Breast epithelium (tissue), 4 donors: Measurements from ENCODE around the gene BRF1. TPM values are rescaled to one million over a fixed set of nuclear protein-coding genes. Genes with fewer than 3 reads are reported as not detected.

Source experiments
- DNase-seq, 2 donors: peaks; one replicate each; pipeline ENCODE4 v3.0.0-alpha.2; 2019; ENCODE audit warnings: low spot score in 2 of 2
- H3K27ac ChIP-seq, 2 donors: fragments of 200-600 bp; sonication (generic) in 1 of 2; one replicate each; pipeline ENCODE4 v1.5.1; 2016 to 2019; ENCODE audit warnings: mild to moderate bottlenecking in 1 of 2
- H3K27me3 ChIP-seq, 2 donors: fragments of 200-600 bp; sonication (generic) in 1 of 2; one replicate each; pipeline versions ENCODE4 v1.5.1 to v1.6.0; 2017 to 2019; ENCODE audit warnings: control low read depth in 1 of 2, mild to moderate bottlenecking in 1 of 2
- H3K36me3 ChIP-seq: fragments of 200-600 bp; one replicate; pipeline ENCODE4 v1.5.1; 2019
- H3K4me1 ChIP-seq, 2 donors: fragments of 200-600 bp; sonication (generic); one replicate each; pipeline ENCODE4 v1.5.1; 2016 to 2019; ENCODE audit warnings: control low read depth in 1 of 2
- H3K4me3 ChIP-seq, 3 donors: fragments of 200-600 bp; sonication (generic); 1 replicate in 2 of 3; 2 replicates in 1 of 3; pipeline ENCODE4 v1.5.1; 2016 to 2019; ENCODE audit warnings: mild to moderate bottlenecking in 3 of 3, moderate library complexity in 2 of 3
- H3K9me3 ChIP-seq, 2 donors: fragments of 200-600 bp; sonication (generic) in 1 of 2; one replicate each; pipeline ENCODE4 v1.5.1; 2016 to 2019; ENCODE audit warnings: control low read depth in 1 of 2
- CTCF ChIP-seq, 3 donors: fragments of 450-650 bp; IDR thresholded peaks; one replicate each; pipeline ENCODE4 v1.5.1; 2016 to 2017; ENCODE audit warnings: antibody characterized with exemption in 3 of 3, mild to moderate bottlenecking in 3 of 3, moderate library complexity in 3 of 3
- POLR2A ChIP-seq: fragments of 450-650 bp; IDR thresholded peaks from one replicate; pipeline ENCODE4 v1.6.1; 2016; ENCODE audit warnings: antibody characterized with exemption, mild to moderate bottlenecking, moderate library complexity
- POLR2AphosphoS5 ChIP-seq, 3 donors: sonication (generic); formaldehyde crosslinking; IDR thresholded peaks; one replicate each; pipeline ENCODE4 v1.6.1; 2017; ENCODE audit warnings: antibody characterized with exemption in 3 of 3
- intact Hi-C: fragments of 100-400 bp; cut with DNase I; formaldehyde crosslinking; loops from one replicate; pipeline ENCODE4 v1.15.1; 2023; ENCODE audit warnings: low total_unique reads
- total RNA-seq, 3 donors: library from RNA; depleted of rRNA; stranded (reverse); fragments of >200 nt; gene quantifications; one replicate each; pipeline ENCODE4 v1.1.0, GENCODE V29; 2016

BRF1 gene
- total RNA-seq, 3 donors from 2014 or later: 30.2 to 45.6 (median 38.6) TPM

- no peak for TF ChIP-seq POLR2AphosphoS5 (IDR thresholded peaks at IDR 0.05)
- TF ChIP-seq POLR2A: no peak
- TF ChIP-seq CTCF (IDR thresholded peaks at IDR 0.05): no peak
- no peaks in the 10 kb centered on the region for H3K4me1 ChIP-seq
- no peaks in the 10 kb centered on the region for H3K9me3 ChIP-seq
- no peak overlapping the region for H3K27ac ChIP-seq
- intact Hi-C loops: loop anchor here (10.0 kb wide), 1 partner anchor 132 kb away; no protein-coding TSS in a partner anchor
- no peaks in the 10 kb centered on the region for H3K27me3 ChIP-seq
- no peak overlapping the region for H3K4me3 ChIP-seq
- H3K36me3 ChIP-seq: no peaks in the 10 kb centered on the region
- DNase-seq: no peak
Measured at GRCh38 chr14:105212541-105213300, 88.1 kb downstream of the BRF1 start.

DNA sequence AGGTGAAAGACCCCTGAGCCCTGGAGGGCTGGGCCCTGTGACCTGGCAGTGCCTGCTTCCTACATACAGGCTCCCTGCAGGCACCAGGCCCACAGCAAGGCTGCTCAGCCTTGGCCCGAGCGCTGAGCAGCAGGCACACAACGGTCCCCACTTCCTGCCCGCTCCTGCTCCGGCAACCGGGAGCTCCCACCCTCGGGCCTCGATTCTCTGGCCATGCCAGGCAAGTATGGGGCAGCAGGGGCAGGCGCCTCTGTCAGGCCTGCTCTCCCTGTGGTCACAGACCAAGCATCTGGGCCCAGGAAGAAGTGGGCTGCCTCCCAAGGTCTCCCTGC lies 89.1 kb downstream of the BRF1 start:
- Histone ChIP-seq H3K4me1 (no peaks in the 10 kb centered on the region), H3K27me3 (no peaks in the 10 kb centered on the region), H3K9me3 (no peaks in the 10 kb centered on the region), H3K36me3 (no peaks in the 10 kb centered on the region), H3K4me3 (no peak overlapping the region), H3K27ac (no peak overlapping the region)
- TF ChIP-seq CTCF (IDR thresholded peaks at IDR 0.05): no peak
- TF ChIP-seq POLR2AphosphoS5 (IDR thresholded peaks at IDR 0.05): no peak
- TF ChIP-seq POLR2A: no peak
- DNase-seq: no peak
- intact Hi-C loops: loop anchor here (10.0 kb wide), 1 partner anchor 133 kb away; no protein-coding TSS in a partner anchor

- DNase-seq: no peak
- TF ChIP-seq POLR2A (no peak), CTCF (IDR thresholded peaks at IDR 0.05) (no peak), POLR2AphosphoS5 (IDR thresholded peaks at IDR 0.05) (no peak)
- Histone ChIP-seq H3K27ac (no peak overlapping the region), H3K9me3 (no peaks in the 10 kb centered on the region), H3K36me3 (no peaks in the 10 kb centered on the region), H3K4me3 (no peak overlapping the region), H3K4me1 (no peaks in the 10 kb centered on the region), H3K27me3 (no peaks in the 10 kb centered on the region)
- intact Hi-C loops: loop anchor here (10.0 kb wide), 1 partner anchor 134 kb away; no protein-coding TSS in a partner anchor
Measured at GRCh38 chr14:105211086-105211757, 89.6 kb downstream of the BRF1 start.

- Histone ChIP-seq H3K36me3 (no peaks in the 10 kb centered on the region), H3K27me3 (no peaks in the 10 kb centered on the region), H3K4me3 (no peak overlapping the region), H3K27ac (no peak overlapping the region), H3K4me1 (peaks cover 0 to 5% of the 10 kb centered on the region in 2 donors), H3K9me3 (no peaks in the 10 kb centered on the region)
- DNase-seq: no peak
- intact Hi-C loops: loop anchor here (10.0 kb wide), 1 partner anchor 134 kb away; no protein-coding TSS in a partner anchor
- no peak for TF ChIP-seq POLR2A
- no peak for TF ChIP-seq POLR2AphosphoS5 (IDR thresholded peaks at IDR 0.05)
- no peak for TF ChIP-seq CTCF (IDR thresholded peaks at IDR 0.05)
Measured at GRCh38 chr14:105210266-105211025, 90.4 kb downstream of the BRF1 start.
